Breast epithelium (tissue), 4 donors: ENCODE data around the gene NEDD4L. TPM values are rescaled to one million over a fixed set of nuclear protein-coding genes. Genes with fewer than 3 reads are reported as not detected.

Source experiments
- DNase-seq, 2 donors: peaks; one replicate each; pipeline ENCODE4 v3.0.0-alpha.2; 2019; ENCODE audit warnings: low spot score in 2 of 2
- H3K27ac ChIP-seq, 2 donors: fragments of 200-600 bp; sonication (generic) in 1 of 2; one replicate each; pipeline ENCODE4 v1.5.1; 2016 to 2019; ENCODE audit warnings: mild to moderate bottlenecking in 1 of 2
- H3K27me3 ChIP-seq, 2 donors: fragments of 200-600 bp; sonication (generic) in 1 of 2; one replicate each; pipeline versions ENCODE4 v1.5.1 to v1.6.0; 2017 to 2019; ENCODE audit warnings: control low read depth in 1 of 2, mild to moderate bottlenecking in 1 of 2
- H3K36me3 ChIP-seq: fragments of 200-600 bp; one replicate; pipeline ENCODE4 v1.5.1; 2019
- H3K4me1 ChIP-seq, 2 donors: fragments of 200-600 bp; sonication (generic); one replicate each; pipeline ENCODE4 v1.5.1; 2016 to 2019; ENCODE audit warnings: control low read depth in 1 of 2
- H3K4me3 ChIP-seq, 3 donors: fragments of 200-600 bp; sonication (generic); 1 replicate in 2 of 3; 2 replicates in 1 of 3; pipeline ENCODE4 v1.5.1; 2016 to 2019; ENCODE audit warnings: mild to moderate bottlenecking in 3 of 3, moderate library complexity in 2 of 3
- H3K9me3 ChIP-seq, 2 donors: fragments of 200-600 bp; sonication (generic) in 1 of 2; one replicate each; pipeline ENCODE4 v1.5.1; 2016 to 2019; ENCODE audit warnings: control low read depth in 1 of 2
- POLR2A ChIP-seq: fragments of 450-650 bp; IDR thresholded peaks from one replicate; pipeline ENCODE4 v1.6.1; 2016; ENCODE audit warnings: antibody characterized with exemption, mild to moderate bottlenecking, moderate library complexity
- POLR2AphosphoS5 ChIP-seq, 3 donors: sonication (generic); formaldehyde crosslinking; IDR thresholded peaks; one replicate each; pipeline ENCODE4 v1.6.1; 2017; ENCODE audit warnings: antibody characterized with exemption in 3 of 3
- intact Hi-C: fragments of 100-400 bp; cut with DNase I; formaldehyde crosslinking; loops from one replicate; pipeline ENCODE4 v1.15.1; 2023; ENCODE audit warnings: low total_unique reads
- total RNA-seq, 3 donors: library from RNA; depleted of rRNA; stranded (reverse); fragments of >200 nt; gene quantifications; one replicate each; pipeline ENCODE4 v1.1.0, GENCODE V29; 2016
- TF ChIP-seq, protein P1 (sequence below), 3 donors: fragments of 450-650 bp; IDR thresholded peaks; one replicate each; pipeline ENCODE4 v1.5.1; 2016 to 2017; ENCODE audit warnings: antibody characterized with exemption in 3 of 3, mild to moderate bottlenecking in 3 of 3, moderate library complexity in 3 of 3

Gene NEDD4L
- total RNA-seq, 3 donors from 2014 or later: 26.2 to 162 (median 106) TPM

DNA sequence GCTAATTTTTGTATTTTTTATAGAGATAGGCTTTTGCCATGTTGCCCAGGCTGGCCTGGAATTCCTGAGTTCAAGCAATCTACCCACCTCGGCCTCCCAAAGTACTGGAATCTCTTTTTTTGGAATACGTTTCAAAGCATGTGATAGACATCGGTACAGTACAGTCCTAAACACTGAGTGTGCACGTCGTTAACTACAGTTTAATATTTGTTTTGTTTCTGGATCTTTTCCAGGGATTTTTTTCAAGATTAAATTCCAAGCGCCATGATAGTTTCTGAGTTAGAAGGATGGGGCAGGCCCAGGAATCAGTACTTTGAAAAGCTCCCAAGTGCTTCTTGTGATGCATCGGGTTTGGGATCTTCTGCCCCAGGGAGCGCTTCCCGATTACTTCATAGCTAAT, 33.3 kb downstream of the NEDD4L start:
- Histone ChIP-seq H3K27ac (no peak overlapping the region), H3K4me1 (peaks cover 0 to 5% of the 10 kb centered on the region in 2 donors), H3K9me3 (no peaks in the 10 kb centered on the region), H3K4me3 (no peak overlapping the region), H3K36me3 (no peaks in the 10 kb centered on the region), H3K27me3 (no peaks in the 10 kb centered on the region)
- no peak for DNase-seq
- intact Hi-C loops: loop anchor here (2.0 kb wide), 1 partner anchor 77 kb away; no protein-coding TSS in a partner anchor
- no peak for TF ChIP-seq POLR2AphosphoS5 (IDR thresholded peaks at IDR 0.05)

DNA sequence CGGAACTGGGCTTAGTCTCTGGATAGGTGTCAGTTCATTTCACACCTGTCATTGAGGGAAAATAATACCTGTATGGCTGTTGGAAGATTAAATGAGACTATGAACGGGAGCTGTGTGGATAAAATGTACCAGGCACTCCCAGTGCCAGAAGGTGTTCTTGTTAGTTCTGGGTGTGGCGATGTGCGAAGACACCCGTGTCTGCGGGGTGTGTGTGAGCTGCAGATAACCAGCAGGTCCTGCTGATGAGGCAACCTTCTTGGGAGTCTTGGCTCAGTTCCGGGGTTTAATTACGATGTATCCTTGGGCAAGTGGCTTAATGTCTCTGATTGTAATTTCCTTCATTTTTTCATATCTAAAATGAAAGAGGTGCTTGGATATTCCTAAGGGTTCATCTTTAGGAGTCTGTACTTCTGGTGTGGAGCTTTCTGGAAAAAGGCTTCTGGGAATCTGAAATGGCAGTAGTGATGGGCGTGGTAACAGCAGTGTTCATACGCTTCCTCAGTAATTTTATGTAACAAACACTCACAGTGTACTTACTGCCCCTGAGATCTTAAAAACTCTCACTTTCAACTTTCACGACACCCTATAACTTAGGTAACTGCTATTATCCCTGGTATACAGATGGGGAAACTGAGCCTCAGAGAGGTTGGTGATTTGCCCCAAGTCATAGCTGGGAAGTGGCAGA, 35.0 kb downstream of the NEDD4L start:
- no peaks in the 10 kb centered on the region for H3K36me3 ChIP-seq
- DNase-seq: peak in 1 of 2 donors; percentile 47
- no peak overlapping the region for H3K4me3 ChIP-seq
- H3K27me3 ChIP-seq: no peaks in the 10 kb centered on the region
- no peak for TF ChIP-seq POLR2AphosphoS5 (IDR thresholded peaks at IDR 0.05)
- intact Hi-C loops: no loop called here
- peak overlapping the region; percentile 48 to 57 for H3K27ac ChIP-seq
- peaks cover 0 to 5% of the 10 kb centered on the region in 2 donors for H3K4me1 ChIP-seq
- no peaks in the 10 kb centered on the region for H3K9me3 ChIP-seq

DNA sequence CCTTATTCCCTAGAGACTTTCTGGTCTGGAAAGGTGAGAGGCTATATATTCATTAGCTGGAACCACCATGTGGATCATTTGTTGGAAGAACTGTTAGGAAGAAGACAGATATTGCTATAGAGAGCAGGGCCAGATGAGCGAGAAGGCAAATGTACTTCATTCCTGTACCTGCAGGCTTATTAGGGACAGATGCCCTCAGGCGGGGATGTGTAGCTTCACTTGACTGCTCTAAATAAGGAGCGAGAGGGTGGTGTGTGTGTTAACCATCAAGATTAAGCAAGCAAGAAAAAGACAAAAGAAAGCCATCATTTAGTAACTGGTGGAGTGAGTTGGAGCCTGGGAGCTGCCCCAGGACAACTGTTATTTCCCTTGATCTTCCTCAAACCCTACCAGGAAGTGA, 36.4 kb downstream of the NEDD4L start:
- Histone ChIP-seq H3K27ac (peak overlapping the region; percentile 48 to 57), H3K4me3 (no peak overlapping the region), H3K36me3 (no peaks in the 10 kb centered on the region), H3K4me1 (peaks cover 0 to 5% of the 10 kb centered on the region in 2 donors), H3K9me3 (no peaks in the 10 kb centered on the region), H3K27me3 (no peaks in the 10 kb centered on the region)
- intact Hi-C loops: no loop called here
- TF ChIP-seq POLR2AphosphoS5 (IDR thresholded peaks at IDR 0.05) (no peak), POLR2A (no peak)
- TF ChIP-seq, protein P1, sequence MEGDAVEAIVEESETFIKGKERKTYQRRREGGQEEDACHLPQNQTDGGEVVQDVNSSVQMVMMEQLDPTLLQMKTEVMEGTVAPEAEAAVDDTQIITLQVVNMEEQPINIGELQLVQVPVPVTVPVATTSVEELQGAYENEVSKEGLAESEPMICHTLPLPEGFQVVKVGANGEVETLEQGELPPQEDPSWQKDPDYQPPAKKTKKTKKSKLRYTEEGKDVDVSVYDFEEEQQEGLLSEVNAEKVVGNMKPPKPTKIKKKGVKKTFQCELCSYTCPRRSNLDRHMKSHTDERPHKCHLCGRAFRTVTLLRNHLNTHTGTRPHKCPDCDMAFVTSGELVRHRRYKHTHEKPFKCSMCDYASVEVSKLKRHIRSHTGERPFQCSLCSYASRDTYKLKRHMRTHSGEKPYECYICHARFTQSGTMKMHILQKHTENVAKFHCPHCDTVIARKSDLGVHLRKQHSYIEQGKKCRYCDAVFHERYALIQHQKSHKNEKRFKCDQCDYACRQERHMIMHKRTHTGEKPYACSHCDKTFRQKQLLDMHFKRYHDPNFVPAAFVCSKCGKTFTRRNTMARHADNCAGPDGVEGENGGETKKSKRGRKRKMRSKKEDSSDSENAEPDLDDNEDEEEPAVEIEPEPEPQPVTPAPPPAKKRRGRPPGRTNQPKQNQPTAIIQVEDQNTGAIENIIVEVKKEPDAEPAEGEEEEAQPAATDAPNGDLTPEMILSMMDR (IDR thresholded peaks at IDR 0.05): no peak
- DNase-seq: no peak

DNA sequence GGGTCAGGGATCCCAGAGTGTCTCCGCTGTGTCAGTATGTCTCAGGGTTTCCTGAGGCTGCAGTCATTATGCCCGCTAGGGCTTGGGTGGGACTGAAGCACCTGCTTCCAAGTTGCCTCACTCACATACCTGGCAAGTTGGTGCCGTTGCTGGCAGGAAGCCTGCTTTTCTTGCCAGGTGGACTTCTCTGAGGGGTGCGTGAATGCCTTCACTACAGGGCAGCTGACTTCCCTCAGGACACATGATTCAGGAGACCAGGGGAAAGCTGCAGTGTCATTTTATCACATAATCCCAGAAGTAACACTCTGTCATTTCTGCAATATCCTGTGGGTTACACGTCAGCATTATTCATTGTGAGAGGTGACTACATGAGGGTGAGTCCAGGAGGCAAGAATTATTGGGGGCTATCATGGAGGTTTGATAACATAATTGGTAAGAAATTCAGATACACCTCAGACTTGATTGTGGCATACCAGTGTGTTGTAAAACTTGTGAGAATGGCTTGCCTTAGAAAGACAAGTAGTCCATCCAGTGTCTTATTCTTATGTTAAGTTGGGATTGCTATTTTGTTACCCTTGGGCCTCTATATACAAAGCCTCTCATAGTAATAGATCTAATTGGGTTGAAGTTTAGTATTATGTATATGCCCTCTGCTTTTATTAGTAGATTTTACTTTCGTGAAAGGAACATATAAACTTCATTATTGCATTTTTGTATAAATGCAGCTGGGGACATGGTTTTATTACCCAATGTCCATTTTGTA, 44.1 kb downstream of the NEDD4L start:
- Histone ChIP-seq H3K27ac (peak overlapping the region; percentile 75 to 79), H3K27me3 (no peaks in the 10 kb centered on the region), H3K4me3 (no peak overlapping the region), H3K9me3 (peaks cover 0 to 5% of the 10 kb centered on the region in 2 donors), H3K36me3 (no peaks in the 10 kb centered on the region), H3K4me1 (no peaks in the 10 kb centered on the region)
- intact Hi-C loops: no loop called here
- DNase-seq: peak; percentile 62 to 74
- TF ChIP-seq, protein P1 (IDR thresholded peaks at IDR 0.05): no peak
- peak in 1 of 3 donors; percentile 16 for TF ChIP-seq POLR2AphosphoS5 (IDR thresholded peaks at IDR 0.05)

DNA sequence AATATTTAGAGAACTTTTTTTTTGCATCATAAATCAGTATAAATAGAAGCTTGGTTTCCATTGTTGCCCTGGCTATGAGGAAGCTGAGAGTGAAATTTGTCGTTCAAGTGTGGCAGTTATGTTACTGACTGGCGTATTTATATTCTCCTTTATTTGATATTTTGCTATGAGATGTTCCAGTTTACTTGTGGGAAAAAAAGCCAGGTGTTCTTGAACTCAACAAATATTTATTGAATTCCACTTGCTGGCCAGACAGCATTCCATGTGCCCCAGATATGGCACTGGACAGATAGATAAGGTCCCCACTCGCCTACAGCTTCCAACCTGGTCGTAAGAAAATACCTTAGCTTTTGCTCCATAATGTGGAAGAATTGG, 44.7 kb downstream of the NEDD4L start:
- no peaks in the 10 kb centered on the region for H3K4me1 ChIP-seq
- intact Hi-C loops: no loop called here
- no peak for DNase-seq
- H3K27ac ChIP-seq: peak overlapping the region in 1 of 2 donors; percentile 75
- H3K4me3 ChIP-seq: no peak overlapping the region
- H3K9me3 ChIP-seq: peaks cover 0 to 5% of the 10 kb centered on the region in 2 donors
- no peaks in the 10 kb centered on the region for H3K36me3 ChIP-seq
- no peaks in the 10 kb centered on the region for H3K27me3 ChIP-seq
- TF ChIP-seq POLR2A (no peak), POLR2AphosphoS5 (IDR thresholded peaks at IDR 0.05) (no peak)
- TF ChIP-seq, protein P1 (IDR thresholded peaks at IDR 0.05): no peak

DNA sequence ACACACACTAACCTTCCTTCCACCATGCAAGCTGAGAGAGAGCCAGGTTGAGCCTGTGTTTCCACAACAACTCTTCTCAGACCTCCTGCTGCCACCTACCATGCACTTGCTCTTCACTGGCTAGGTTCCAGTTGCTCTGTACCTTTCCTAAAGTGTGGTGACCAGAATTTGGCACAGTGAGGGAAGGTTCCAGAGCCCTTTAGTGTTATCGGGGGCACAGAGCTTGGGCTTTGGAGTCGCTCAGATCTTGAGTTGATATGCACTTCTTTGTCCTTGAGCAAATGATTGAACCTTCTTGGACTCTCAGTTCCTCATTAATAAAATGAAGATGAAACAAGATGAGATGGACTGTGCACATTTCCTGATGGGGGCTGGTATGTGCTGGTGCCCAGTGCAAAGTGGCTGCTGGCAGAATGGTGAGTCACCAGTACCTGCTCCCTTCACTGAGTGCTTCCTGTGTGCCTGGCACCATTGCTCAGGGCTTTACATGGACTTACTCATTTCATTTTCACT, 47.1 kb downstream of the NEDD4L start:
- DNase-seq: peak; percentile 48 to 64
- TF ChIP-seq POLR2AphosphoS5 (IDR thresholded peaks at IDR 0.05): no peak
- TF ChIP-seq, protein P1 (IDR thresholded peaks at IDR 0.05): no peak
- TF ChIP-seq POLR2A: no peak
- no peak overlapping the region for H3K4me3 ChIP-seq
- no peaks in the 10 kb centered on the region for H3K4me1 ChIP-seq
- no peaks in the 10 kb centered on the region for H3K27me3 ChIP-seq
- H3K27ac ChIP-seq: peak overlapping the region; percentile 48 to 53
- intact Hi-C loops: no loop called here
- no peaks in the 10 kb centered on the region for H3K36me3 ChIP-seq
- peaks cover 0 to 5% of the 10 kb centered on the region in 2 donors for H3K9me3 ChIP-seq
